Activated naive CD8-positive, alpha-beta T cell treated with anti-CD3 and anti-CD28 coated beads for 36 hours (primary cell): ENCODE measurements around the gene FIGN. TPM values are rescaled to one million over a fixed set of nuclear protein-coding genes. Genes with fewer than 3 reads are reported as not detected.

Source experiments
- DNase-seq: peaks from one replicate; pipeline ENCODE4 v3.0.0; 2021
- H3K27ac Mint-ChIP-seq: one replicate; pipeline ENCODE4 v1.8.0; 2022; ENCODE audit warnings: mild to moderate bottlenecking, moderate library complexity, mixed read lengths
- H3K27me3 Mint-ChIP-seq: one replicate; pipeline ENCODE4 v1.8.0; 2022; ENCODE audit warnings: mild to moderate bottlenecking, mixed read lengths
- H3K36me3 Mint-ChIP-seq: one replicate; pipeline ENCODE4 v1.8.0; 2021; ENCODE audit warnings: mild to moderate bottlenecking, mixed read lengths
- H3K4me1 Mint-ChIP-seq: one replicate; pipeline ENCODE4 v1.8.0; 2021; ENCODE audit warnings: mixed read lengths
- H3K4me3 Mint-ChIP-seq: one replicate; pipeline ENCODE4 v1.8.0; 2022; ENCODE audit warnings: mild to moderate bottlenecking, moderate library complexity, mixed read lengths
- H3K9me3 Mint-ChIP-seq: one replicate; pipeline ENCODE4 v1.8.0; 2022; ENCODE audit warnings: mixed read lengths
- total RNA-seq, 2 experiments: library from RNA; stranded (reverse); gene quantifications; one replicate each; pipeline ENCODE4 v1.2.3, GENCODE V29; 2021

The FIGN gene
- total RNA-seq, 2 experiments from 2014 or later = not detected

DNA sequence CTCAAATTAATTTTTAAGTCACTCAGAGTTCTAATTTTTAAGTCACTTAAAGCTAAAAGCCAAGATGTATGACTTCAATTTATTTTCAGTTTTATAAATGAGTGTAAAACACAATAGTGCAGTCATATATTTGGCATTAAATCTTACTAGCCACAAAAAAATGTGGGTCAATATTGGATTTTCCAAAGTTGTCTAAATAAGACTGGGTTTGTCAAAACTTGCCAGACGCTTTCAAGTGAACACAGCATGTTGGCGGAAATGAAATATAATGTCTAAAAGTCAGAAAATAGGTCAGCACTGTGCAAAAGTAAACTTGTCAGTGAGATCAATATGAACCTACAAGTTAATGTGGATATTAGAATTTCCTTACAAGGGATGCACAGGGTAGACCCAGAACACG is 128.9 kb downstream of the FIGN start:
- no peaks in the 10 kb centered on the region for H3K36me3 Mint-ChIP-seq
- no peaks in the 10 kb centered on the region for H3K4me1 Mint-ChIP-seq
- H3K4me3 Mint-ChIP-seq = no peak overlapping the region
- no peaks in the 10 kb centered on the region for H3K27me3 Mint-ChIP-seq
- H3K27ac Mint-ChIP-seq = no peak overlapping the region
- no peaks in the 10 kb centered on the region for H3K9me3 Mint-ChIP-seq
- no peak for DNase-seq

DNA sequence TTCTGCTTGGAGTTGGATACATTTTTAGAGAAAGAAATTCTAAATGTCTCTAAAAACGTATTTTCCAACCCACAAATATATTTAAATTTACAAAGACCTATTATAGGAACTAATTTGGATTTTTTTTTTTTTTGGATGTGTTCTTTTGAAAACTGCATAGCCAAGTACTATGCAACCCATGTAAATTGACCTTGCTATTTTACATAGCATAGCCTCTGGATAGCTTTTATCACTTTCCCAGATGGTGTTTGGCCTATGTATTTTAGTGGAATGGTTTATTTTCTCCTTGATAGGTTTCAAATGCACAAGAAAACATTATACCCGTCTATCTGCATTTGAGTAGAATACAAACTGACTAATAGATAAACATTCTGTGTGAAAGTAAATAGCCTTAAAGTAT is 130.0 kb downstream of the FIGN start:
- Mint-ChIP-seq H3K4me1 (no peaks in the 10 kb centered on the region), H3K9me3 (no peaks in the 10 kb centered on the region), H3K27ac (no peak overlapping the region), H3K36me3 (no peaks in the 10 kb centered on the region), H3K4me3 (no peak overlapping the region), H3K27me3 (no peaks in the 10 kb centered on the region)
- no peak for DNase-seq

DNA sequence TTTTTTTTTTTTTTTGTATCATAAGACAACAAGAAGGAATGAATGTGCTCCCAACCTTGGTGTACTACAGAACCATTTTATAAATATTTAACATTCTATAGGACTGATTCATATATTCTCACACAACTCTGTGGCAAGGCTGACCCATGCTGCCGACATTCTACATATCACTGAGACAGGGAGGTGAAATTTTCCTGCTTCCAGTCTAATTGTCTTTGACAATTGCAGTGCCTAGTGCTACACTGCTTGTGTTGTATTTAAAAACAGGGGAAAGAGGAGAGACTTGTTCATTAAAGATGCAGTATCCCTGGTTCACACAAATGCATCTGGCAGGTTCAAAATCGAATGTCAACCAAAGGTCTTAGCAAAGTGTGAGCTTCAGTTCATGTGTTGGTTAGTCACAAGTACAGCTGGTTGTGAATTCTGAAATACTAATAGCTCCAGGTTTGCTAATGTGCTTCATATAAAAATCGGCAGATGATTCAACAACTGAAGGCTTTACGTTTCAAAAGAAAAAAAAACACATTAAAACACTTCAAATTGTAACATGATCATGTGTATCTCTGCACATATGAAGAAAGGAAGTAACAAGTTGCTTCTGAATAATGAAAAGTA is 130.8 kb downstream of the FIGN start:
- Mint-ChIP-seq H3K36me3 (no peaks in the 10 kb centered on the region), H3K27ac (no peak overlapping the region), H3K27me3 (no peaks in the 10 kb centered on the region), H3K4me3 (no peak overlapping the region), H3K9me3 (no peaks in the 10 kb centered on the region), H3K4me1 (no peaks in the 10 kb centered on the region)
- no peak for DNase-seq

GRCh38 chr2:163602196-163602595 is 133.6 kb downstream of the FIGN start:
- no peaks in the 10 kb centered on the region for H3K4me1 Mint-ChIP-seq
- no peak overlapping the region for H3K27ac Mint-ChIP-seq
- no peak for DNase-seq
- no peaks in the 10 kb centered on the region for H3K36me3 Mint-ChIP-seq
- no peak overlapping the region for H3K4me3 Mint-ChIP-seq
- no peaks in the 10 kb centered on the region for H3K27me3 Mint-ChIP-seq
- no peaks in the 10 kb centered on the region for H3K9me3 Mint-ChIP-seq

GRCh38 chr2:163601377-163601776 is 134.4 kb downstream of the FIGN start:
- Mint-ChIP-seq H3K9me3 (no peaks in the 10 kb centered on the region), H3K4me3 (no peak overlapping the region), H3K27ac (no peak overlapping the region), H3K36me3 (no peaks in the 10 kb centered on the region), H3K27me3 (no peaks in the 10 kb centered on the region), H3K4me1 (no peaks in the 10 kb centered on the region)
- DNase-seq = no peak

DNA sequence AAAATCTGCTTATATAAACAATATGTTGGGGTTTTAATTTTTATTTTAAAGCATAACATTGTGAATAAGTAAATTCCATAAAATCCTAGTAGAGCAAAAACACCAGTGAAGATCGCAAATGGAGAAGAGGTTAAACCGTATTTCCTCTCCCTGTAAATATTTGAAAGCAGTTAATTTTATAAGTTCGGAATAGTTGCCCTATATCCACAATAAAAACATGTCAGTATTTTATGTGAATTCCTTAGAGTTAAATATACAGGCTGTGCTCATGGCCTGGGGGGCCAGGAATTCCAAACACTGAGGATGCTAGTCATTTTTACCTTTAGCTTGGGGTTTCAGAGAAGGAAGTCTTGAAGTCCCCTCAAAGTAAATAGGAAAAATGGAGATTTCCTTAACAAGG is 135.0 kb downstream of the FIGN start:
- Mint-ChIP-seq H3K27me3 (no peaks in the 10 kb centered on the region), H3K4me1 (no peaks in the 10 kb centered on the region), H3K36me3 (no peaks in the 10 kb centered on the region), H3K4me3 (no peak overlapping the region), H3K9me3 (no peaks in the 10 kb centered on the region), H3K27ac (no peak overlapping the region)
- no peak for DNase-seq

DNA sequence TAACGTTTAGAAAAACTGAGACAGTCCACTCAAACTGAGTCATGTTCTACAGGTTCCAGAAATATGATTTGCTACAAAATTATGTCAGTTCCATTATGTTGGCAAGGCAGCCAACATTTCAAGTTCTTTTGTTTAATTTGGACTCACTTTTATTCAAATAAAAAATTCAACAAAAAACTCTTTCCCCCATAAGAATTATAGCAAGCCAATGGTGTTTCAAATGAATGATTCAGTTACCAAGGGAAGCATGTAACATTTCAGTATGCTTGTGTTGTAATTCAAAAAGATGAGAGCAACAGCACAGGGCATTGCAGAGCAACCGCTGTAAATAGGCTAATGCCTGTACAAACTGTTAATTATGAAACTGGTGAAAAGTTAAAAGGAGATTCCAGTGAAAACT is 140.8 kb downstream of the FIGN start:
- DNase-seq = no peak
- Mint-ChIP-seq H3K27ac (no peak overlapping the region), H3K36me3 (no peaks in the 10 kb centered on the region), H3K4me3 (no peak overlapping the region), H3K27me3 (no peaks in the 10 kb centered on the region), H3K4me1 (no peaks in the 10 kb centered on the region), H3K9me3 (no peaks in the 10 kb centered on the region)

- no peaks in the 10 kb centered on the region for H3K27me3 Mint-ChIP-seq
- no peaks in the 10 kb centered on the region for H3K36me3 Mint-ChIP-seq
- no peaks in the 10 kb centered on the region for H3K4me1 Mint-ChIP-seq
- no peak overlapping the region for H3K27ac Mint-ChIP-seq
- DNase-seq = no peak
- no peak overlapping the region for H3K4me3 Mint-ChIP-seq
- no peaks in the 10 kb centered on the region for H3K9me3 Mint-ChIP-seq
These were observed 141.3 kb downstream of the FIGN start for GRCh38 chr2:163594497-163594896.

- Mint-ChIP-seq H3K27ac (no peak overlapping the region), H3K36me3 (no peaks in the 10 kb centered on the region), H3K9me3 (no peaks in the 10 kb centered on the region), H3K4me3 (no peak overlapping the region), H3K4me1 (no peaks in the 10 kb centered on the region), H3K27me3 (no peaks in the 10 kb centered on the region)
- no peak for DNase-seq
These were observed 141.8 kb downstream of the FIGN start for GRCh38 chr2:163593982-163594381.

GRCh38 chr2:163592954-163593622 is 142.7 kb downstream of the FIGN start:
- no peak for DNase-seq
- Mint-ChIP-seq H3K27me3 (no peaks in the 10 kb centered on the region), H3K36me3 (no peaks in the 10 kb centered on the region), H3K4me3 (no peak overlapping the region), H3K4me1 (no peaks in the 10 kb centered on the region), H3K27ac (no peak overlapping the region), H3K9me3 (no peaks in the 10 kb centered on the region)

DNA sequence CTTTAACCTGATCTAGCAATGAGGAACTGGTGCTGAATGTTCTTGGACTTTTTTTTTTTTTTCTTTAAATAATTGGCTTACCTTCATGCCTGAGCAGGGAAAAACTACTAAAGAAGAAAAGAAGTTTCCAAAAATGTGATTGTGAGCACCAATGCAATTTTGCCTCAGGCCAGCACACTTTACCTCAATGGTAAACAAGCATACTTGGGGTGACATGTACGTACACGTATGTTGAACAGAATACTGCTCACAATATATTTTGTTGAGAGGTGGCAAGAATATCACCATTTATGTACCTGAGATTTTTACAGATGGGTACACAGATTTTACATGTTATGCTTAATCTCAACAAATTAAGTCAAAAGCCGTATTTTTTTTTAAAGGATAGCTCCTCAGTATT is 144.3 kb downstream of the FIGN start:
- H3K4me1 Mint-ChIP-seq = no peaks in the 10 kb centered on the region
- H3K36me3 Mint-ChIP-seq = no peaks in the 10 kb centered on the region
- H3K27me3 Mint-ChIP-seq = no peaks in the 10 kb centered on the region
- H3K27ac Mint-ChIP-seq = no peak overlapping the region
- no peak overlapping the region for H3K4me3 Mint-ChIP-seq
- H3K9me3 Mint-ChIP-seq = no peaks in the 10 kb centered on the region
- DNase-seq = no peak

DNA sequence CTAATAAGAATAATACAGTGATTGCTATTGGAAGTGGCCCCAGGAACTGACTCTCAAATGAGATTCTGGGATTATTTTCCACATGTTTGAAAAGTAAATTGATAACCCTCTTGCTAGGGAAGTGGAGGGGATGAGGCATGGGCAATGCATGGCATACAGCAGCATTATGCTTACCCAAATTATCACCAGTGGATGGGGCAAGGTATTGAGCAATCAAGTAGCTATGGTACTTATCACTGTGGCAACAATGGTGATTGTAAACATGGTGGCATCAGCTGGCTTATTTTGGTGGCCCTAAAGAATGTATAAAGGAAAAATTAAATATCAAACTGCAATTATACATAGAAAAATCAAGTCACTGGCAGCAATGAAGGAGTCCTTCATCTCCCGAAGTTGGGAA is 155.1 kb downstream of the FIGN start:
- Mint-ChIP-seq H3K9me3 (peaks cover 1% of the 10 kb centered on the region), H3K27me3 (no peaks in the 10 kb centered on the region)

GRCh38 chr2:163574309-163574708 is 161.5 kb downstream of the FIGN start:
- Mint-ChIP-seq H3K4me1 (no peaks in the 10 kb centered on the region), H3K9me3 (no peaks in the 10 kb centered on the region), H3K27me3 (no peaks in the 10 kb centered on the region), H3K36me3 (no peaks in the 10 kb centered on the region), H3K27ac (no peak overlapping the region), H3K4me3 (no peak overlapping the region)
- no peak for DNase-seq

More for the DNA sequence above, 155.1 kb downstream of the FIGN start:
- Mint-ChIP-seq H3K36me3 (no peaks in the 10 kb centered on the region), H3K27ac (no peak overlapping the region), H3K4me3 (no peak overlapping the region), H3K4me1 (no peaks in the 10 kb centered on the region)
- DNase-seq = no peak

GRCh38 chr2:163573652-163574051 is 162.2 kb downstream of the FIGN start:
- DNase-seq = no peak
- no peak overlapping the region for H3K27ac Mint-ChIP-seq
- H3K4me3 Mint-ChIP-seq = no peak overlapping the region
- H3K9me3 Mint-ChIP-seq = no peaks in the 10 kb centered on the region
- no peaks in the 10 kb centered on the region for H3K27me3 Mint-ChIP-seq
- no peaks in the 10 kb centered on the region for H3K36me3 Mint-ChIP-seq
- H3K4me1 Mint-ChIP-seq = no peaks in the 10 kb centered on the region

DNA sequence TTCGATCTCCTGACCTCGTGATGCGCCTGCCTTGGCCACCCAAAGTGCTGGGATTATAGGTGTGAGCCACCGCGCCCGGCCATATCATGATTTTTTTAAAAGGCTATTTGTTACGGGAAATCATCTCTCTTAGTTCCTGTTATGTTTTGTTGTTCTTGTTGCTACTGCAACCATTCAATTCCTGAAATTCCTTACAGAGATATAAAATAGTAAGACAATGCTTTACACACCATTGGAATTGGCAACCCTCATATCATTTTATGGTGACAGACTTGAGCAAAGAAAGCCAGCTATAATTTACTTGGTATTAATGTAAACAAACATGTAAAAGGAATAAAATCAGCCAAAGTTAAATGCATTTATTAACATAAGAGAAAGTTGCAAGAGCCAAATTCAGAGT is 163.0 kb downstream of the FIGN start:
- Mint-ChIP-seq H3K4me1 (no peaks in the 10 kb centered on the region), H3K27me3 (no peaks in the 10 kb centered on the region), H3K27ac (no peak overlapping the region), H3K9me3 (no peaks in the 10 kb centered on the region), H3K4me3 (no peak overlapping the region), H3K36me3 (no peaks in the 10 kb centered on the region)
- no peak for DNase-seq

DNA sequence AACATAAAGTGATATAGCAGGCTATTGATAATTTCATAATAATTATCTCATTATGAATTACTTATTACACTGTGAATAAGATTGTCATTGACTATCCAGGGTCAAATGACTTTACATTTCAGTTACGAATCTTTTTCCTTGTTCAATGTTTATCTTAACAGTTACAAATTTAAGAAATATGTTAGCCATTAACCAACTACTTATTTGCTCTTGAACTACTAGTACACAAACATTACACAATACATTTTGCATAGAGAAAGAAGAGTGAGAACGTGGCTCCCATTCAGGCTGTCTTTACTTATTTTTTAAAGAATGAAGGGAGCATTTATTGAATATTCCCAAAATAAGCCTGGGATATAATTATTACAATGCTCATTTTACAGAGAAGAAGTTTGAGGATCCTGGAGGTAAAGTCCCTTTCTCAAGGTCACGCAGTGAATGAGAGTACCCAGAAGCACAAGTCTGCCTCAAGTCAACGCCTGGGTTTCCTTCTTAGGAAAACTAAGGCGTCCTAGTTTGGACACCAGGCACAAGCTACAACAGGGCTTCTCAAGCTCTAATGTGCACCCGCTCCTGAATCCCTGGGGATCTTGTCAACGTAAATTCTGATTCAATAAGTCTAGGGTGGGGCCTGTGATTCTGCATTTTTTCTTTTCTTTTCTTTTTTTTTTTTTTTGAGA is 164.2 kb downstream of the FIGN start:
- no peak overlapping the region for H3K27ac Mint-ChIP-seq
- H3K27me3 Mint-ChIP-seq = no peaks in the 10 kb centered on the region
- H3K4me1 Mint-ChIP-seq = no peaks in the 10 kb centered on the region
- H3K9me3 Mint-ChIP-seq = no peaks in the 10 kb centered on the region
- H3K4me3 Mint-ChIP-seq = no peak overlapping the region
- no peaks in the 10 kb centered on the region for H3K36me3 Mint-ChIP-seq
- no peak for DNase-seq
